GM23248 (cell line): ENCODE measurements around the gene PWWP2A.

Source experiments
- EZH2 ChIP-seq: fragments of 200-600 bp; sonication (generic); IDR thresholded peaks from 2 replicates; pipeline ENCODE4 v1.6.1; 2018; ENCODE audit warnings: antibody characterized with exemption, mild to moderate bottlenecking; ENCODE audit not compliant: insufficient read depth, poor library complexity, severe bottlenecking
- EZH2phosphoT487 ChIP-seq: fragments of 200-600 bp; sonication (generic); IDR thresholded peaks from 2 replicates; pipeline ENCODE4 v1.6.1; 2018; ENCODE audit warnings: antibody characterized with exemption, moderate library complexity, mild to moderate bottlenecking, low read depth; ENCODE audit not compliant: insufficient read depth

DNA sequence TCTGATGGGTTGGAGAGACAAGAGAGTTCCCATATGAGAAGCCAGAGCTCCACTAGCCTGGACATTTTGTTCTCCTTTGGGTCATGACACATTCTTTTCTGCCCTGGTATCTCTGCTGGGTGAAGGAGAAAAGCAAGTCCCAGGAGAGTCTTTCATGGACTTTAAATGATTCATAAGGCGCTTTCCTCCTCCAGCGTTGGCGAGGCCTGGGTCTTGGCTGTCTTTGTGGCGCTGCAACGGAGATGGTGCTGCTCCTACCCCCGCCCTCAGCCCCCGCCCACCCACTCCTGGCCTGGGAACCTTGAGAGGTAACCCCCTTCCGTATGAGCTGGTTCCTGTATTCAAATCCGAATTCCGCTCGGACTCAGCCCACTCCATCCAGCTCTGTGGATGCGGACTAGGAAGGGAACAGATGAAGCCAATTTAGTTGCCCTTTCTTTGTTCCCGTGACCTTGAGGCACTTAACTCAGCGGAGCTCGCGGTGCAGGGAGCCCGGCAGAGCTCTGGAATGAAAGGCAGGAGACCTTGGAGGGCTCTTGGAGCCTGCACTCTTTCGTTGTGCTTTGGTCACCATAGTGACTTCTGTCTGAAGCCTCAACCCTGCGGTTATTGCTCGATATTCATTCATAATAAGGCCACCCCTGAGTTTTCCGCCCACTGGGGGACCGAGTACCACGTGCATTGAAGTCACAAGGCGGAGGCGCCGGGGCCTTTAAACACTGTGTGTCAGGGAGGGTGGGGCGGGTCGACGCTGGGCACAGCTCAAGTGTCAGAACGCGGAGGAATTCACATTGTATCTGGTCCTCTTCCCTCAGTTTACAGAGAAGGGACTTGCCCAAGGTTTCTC is 14.0 kb upstream of the PWWP2A start:
- TF ChIP-seq EZH2phosphoT487 (no peak), EZH2 (no peak)
